Stimulated activated CD4-positive, alpha-beta T cell treated with anti-CD3 and anti-CD28 coated beads, Interleukin-1b, Interleukin-23, amount 100 ng/mL, for 4 hours (primary cell): ENCODE results near the gene NOP53.
"Not testable (repeated sequence)": the region's sequence is repeated elsewhere in the genome, so short reads cannot be mapped to it uniquely, and the experiment has no call there.

Experiments
- DNase-seq, 2 donors: peaks; one replicate each; pipeline ENCODE4 v3.0.0-alpha.2; 2020; ENCODE audit warnings: low read depth in 2 of 2

NOP53 gene

GRCh38 chr19:47777245-47778048, 32.1 kb downstream of the NOP53 start:
- DNase-seq = not testable (repeated sequence)

GRCh38 chr19:47778049-47778953, 33.0 kb downstream of the NOP53 start, which contains the start of gene SELENOW:
Gene SELENOW (plus strand): TSS chr19:47778703. CDS start chr19:47778786, 83 bp downstream.
- peak; percentile 60 to 73 for DNase-seq

- DNase-seq = no peak
These were observed 33.6 kb downstream of the NOP53 start for GRCh38 chr19:47778954-47779351.

GRCh38 chr19:47779524-47780214, 34.3 kb downstream of the NOP53 start:
- no peak for DNase-seq

GRCh38 chr19:47780215-47780551, 34.8 kb downstream of the NOP53 start:
- no peak for DNase-seq

- DNase-seq = no peak
These were observed 36.4 kb downstream of the NOP53 start for GRCh38 chr19:47781590-47782262.

- no peak for DNase-seq
These were observed 41.2 kb downstream of the NOP53 start for GRCh38 chr19:47786566-47786965.

GRCh38 chr19:47787307-47787706, 42.0 kb downstream of the NOP53 start:
- DNase-seq = not testable (repeated sequence)

GRCh38 chr19:47789811-47790210, 44.5 kb downstream of the NOP53 start:
- DNase-seq = not testable (repeated sequence)

GRCh38 chr19:47790398-47790814, 45.1 kb downstream of the NOP53 start:
- peak; percentile 87 to 90 for DNase-seq

- no peak for DNase-seq
These were observed 47.3 kb downstream of the NOP53 start for GRCh38 chr19:47792616-47793015.

GRCh38 chr19:47794526-47794925, 49.2 kb downstream of the NOP53 start:
- DNase-seq = no peak

- no peak for DNase-seq
These were observed 51.4 kb downstream of the NOP53 start for GRCh38 chr19:47796785-47797184.

- no peak for DNase-seq
These were observed 52.9 kb downstream of the NOP53 start for GRCh38 chr19:47797996-47798903.

- DNase-seq = no peak
These were observed 53.5 kb downstream of the NOP53 start for GRCh38 chr19:47798904-47799266.

- no peak for DNase-seq
These were observed 55.9 kb downstream of the NOP53 start for GRCh38 chr19:47801270-47801669.

- DNase-seq = no peak
These were observed 57.2 kb downstream of the NOP53 start for GRCh38 chr19:47802521-47803043.

- not testable (repeated sequence) for DNase-seq
These were observed 57.8 kb downstream of the NOP53 start for GRCh38 chr19:47803148-47803547.

GRCh38 chr19:47803671-47804070, 58.3 kb downstream of the NOP53 start:
- not testable (repeated sequence) for DNase-seq

- not testable (repeated sequence) for DNase-seq
These were observed 59.1 kb downstream of the NOP53 start, which contains the start of gene TPRX1 for GRCh38 chr19:47804451-47804850. Gene TPRX1 (minus strand): TSS chr19:47804551. CDS start chr19:47804539, 12 bp downstream.
